ENCODE measurements around the gene FOXP1.

The FOXP1 gene

GRCh38 chr3:71461749-71462483 is 121.6 kb downstream of the FOXP1 start:
- Histone ChIP-seq H3F3A (ENCODE audit: insufficient read depth) (no peaks in the 10 kb centered on the region), H3K9ac (ENCODE audit: low read length) (no peak overlapping the region), H3K27ac (ENCODE audit: low read depth, low read length) (no peak overlapping the region), H3K9me2 (replicated peaks; ENCODE audit: insufficient read depth, low read length) (no peaks in the 10 kb centered on the region), H4K20me1 (ENCODE audit: low read depth, low read length) (no peaks in the 10 kb centered on the region), H3K36me3 (ENCODE audit: low read length) (no peaks in the 10 kb centered on the region), H3K79me2 (ENCODE audit: insufficient read depth, low read length) (no peaks in the 10 kb centered on the region), H3K4me2 (ENCODE audit: low read depth, low read length, poor library complexity, severe bottlenecking) (no peak overlapping the region), H3K9me3 (ENCODE audit: insufficient read depth, low read length) (no peaks in the 10 kb centered on the region), H2AFZ (ENCODE audit: low read depth, low read length, severe bottlenecking) (no peak overlapping the region), H3K4me3 (ENCODE audit: insufficient read depth, low read length, poor library complexity, severe bottlenecking) (no peak overlapping the region), H3K27me3 (ENCODE audit: low read length) (no peaks in the 10 kb centered on the region)
- TF ChIP-seq CTCF (IDR thresholded peaks at IDR 0.05; ENCODE audit: insufficient read depth, low read length, poor library complexity, severe bottlenecking) (no peak), EZH2phosphoT487 (conservative IDR thresholded peaks at IDR 0.05; ENCODE audit: low read length) (no peak)

- Histone ChIP-seq H4K20me1 (ENCODE audit: low read depth, low read length) (no peaks in the 10 kb centered on the region), H3K27me3 (ENCODE audit: low read length) (no peaks in the 10 kb centered on the region), H3K27ac (ENCODE audit: low read depth, low read length) (no peak overlapping the region), H3K36me3 (ENCODE audit: low read length) (no peaks in the 10 kb centered on the region), H3K9me3 (ENCODE audit: insufficient read depth, low read length) (no peaks in the 10 kb centered on the region), H2AFZ (ENCODE audit: low read depth, low read length, severe bottlenecking) (no peak overlapping the region), H3K4me3 (ENCODE audit: insufficient read depth, low read length, poor library complexity, severe bottlenecking) (no peak overlapping the region), H3K4me2 (ENCODE audit: low read depth, low read length, poor library complexity, severe bottlenecking) (no peak overlapping the region), H3K79me2 (ENCODE audit: insufficient read depth, low read length) (no peaks in the 10 kb centered on the region), H3K9ac (ENCODE audit: low read length) (no peak overlapping the region), H3K9me2 (replicated peaks; ENCODE audit: insufficient read depth, low read length) (no peaks in the 10 kb centered on the region), H3F3A (ENCODE audit: insufficient read depth) (no peaks in the 10 kb centered on the region)
- TF ChIP-seq EZH2phosphoT487 (conservative IDR thresholded peaks at IDR 0.05; ENCODE audit: low read length) (no peak), CTCF (IDR thresholded peaks at IDR 0.05; ENCODE audit: insufficient read depth, low read length, poor library complexity, severe bottlenecking) (no peak)
These were observed 122.4 kb downstream of the FOXP1 start for GRCh38 chr3:71461114-71461513.

GRCh38 chr3:71458895-71459294 is 124.6 kb downstream of the FOXP1 start:
- H2AFZ ChIP-seq (ENCODE audit: low read depth, low read length, severe bottlenecking), result no peak overlapping the region
- no peak overlapping the region for H3K9ac ChIP-seq (ENCODE audit: low read length)
- no peaks in the 10 kb centered on the region for H3F3A ChIP-seq (ENCODE audit: insufficient read depth)
- H3K27me3 ChIP-seq (ENCODE audit: low read length), result no peaks in the 10 kb centered on the region
- H3K36me3 ChIP-seq (ENCODE audit: low read length), result no peaks in the 10 kb centered on the region
- no peak overlapping the region for H3K27ac ChIP-seq (ENCODE audit: low read depth, low read length)
- H3K79me2 ChIP-seq (ENCODE audit: insufficient read depth, low read length), result no peaks in the 10 kb centered on the region
- H3K9me3 ChIP-seq (ENCODE audit: insufficient read depth, low read length), result no peaks in the 10 kb centered on the region
- no peak overlapping the region for H3K4me3 ChIP-seq (ENCODE audit: insufficient read depth, low read length, poor library complexity, severe bottlenecking)
- H3K9me2 ChIP-seq (replicated peaks; ENCODE audit: insufficient read depth, low read length), result no peaks in the 10 kb centered on the region
- H4K20me1 ChIP-seq (ENCODE audit: low read depth, low read length), result no peaks in the 10 kb centered on the region
- no peak overlapping the region for H3K4me2 ChIP-seq (ENCODE audit: low read depth, low read length, poor library complexity, severe bottlenecking)
- TF ChIP-seq CTCF (IDR thresholded peaks at IDR 0.05; ENCODE audit: insufficient read depth, low read length, poor library complexity, severe bottlenecking), result no peak
- no peak for TF ChIP-seq EZH2phosphoT487 (conservative IDR thresholded peaks at IDR 0.05; ENCODE audit: low read length)

Data from SU-DHL-6 (cell line).